GM19035 (cell line): ENCODE data around the gene PRCC.

Experiments
- ATAC-seq: cut with Tn5 transposase; IDR thresholded peaks from one replicate; pipeline ENCODE4 v1.9.1; 2021; ENCODE audit not compliant: unreplicated experiment

PRCC gene

DNA sequence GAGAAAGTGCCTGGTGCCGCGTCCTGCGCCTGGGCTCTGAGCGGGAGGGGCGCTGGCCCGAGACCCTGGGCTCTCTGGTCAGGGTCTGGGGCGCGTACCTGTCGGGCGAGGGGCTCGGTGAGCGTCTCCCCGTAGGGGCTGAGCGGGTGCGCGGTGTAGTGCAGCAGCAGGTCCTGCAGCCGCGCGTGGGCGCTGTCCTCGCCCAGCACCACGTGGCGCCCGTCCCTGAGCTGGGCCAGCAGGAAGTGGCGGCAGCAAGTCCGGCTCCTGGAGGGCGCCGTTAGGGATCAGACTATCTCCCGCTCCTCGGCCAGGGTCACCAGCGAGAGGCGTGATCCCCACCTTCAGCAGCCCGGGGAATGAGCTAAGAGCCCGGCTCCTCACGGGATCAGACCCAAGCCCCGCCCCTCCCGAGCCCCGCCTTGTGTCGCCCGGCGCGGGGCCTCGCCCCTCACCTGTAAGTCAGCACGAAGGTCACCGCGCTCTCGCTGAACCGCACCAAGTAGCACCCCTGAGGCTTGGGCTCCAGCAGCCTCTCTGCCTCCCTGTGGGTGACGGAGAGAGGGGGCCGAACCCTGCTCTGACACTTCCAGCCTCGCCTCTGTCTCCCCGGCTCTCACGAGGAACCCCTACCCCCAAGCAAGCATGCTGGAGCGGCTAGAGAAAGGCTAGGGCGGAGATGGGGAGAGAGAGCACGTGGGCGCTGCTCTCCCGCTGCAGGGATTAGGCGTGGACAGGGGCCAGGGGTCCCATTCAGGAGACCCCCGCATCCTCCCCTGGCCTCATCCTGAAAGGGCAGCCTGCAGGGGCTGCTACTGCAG is 46.6 kb downstream of the PRCC start:
- ATAC-seq, result no peak

DNA sequence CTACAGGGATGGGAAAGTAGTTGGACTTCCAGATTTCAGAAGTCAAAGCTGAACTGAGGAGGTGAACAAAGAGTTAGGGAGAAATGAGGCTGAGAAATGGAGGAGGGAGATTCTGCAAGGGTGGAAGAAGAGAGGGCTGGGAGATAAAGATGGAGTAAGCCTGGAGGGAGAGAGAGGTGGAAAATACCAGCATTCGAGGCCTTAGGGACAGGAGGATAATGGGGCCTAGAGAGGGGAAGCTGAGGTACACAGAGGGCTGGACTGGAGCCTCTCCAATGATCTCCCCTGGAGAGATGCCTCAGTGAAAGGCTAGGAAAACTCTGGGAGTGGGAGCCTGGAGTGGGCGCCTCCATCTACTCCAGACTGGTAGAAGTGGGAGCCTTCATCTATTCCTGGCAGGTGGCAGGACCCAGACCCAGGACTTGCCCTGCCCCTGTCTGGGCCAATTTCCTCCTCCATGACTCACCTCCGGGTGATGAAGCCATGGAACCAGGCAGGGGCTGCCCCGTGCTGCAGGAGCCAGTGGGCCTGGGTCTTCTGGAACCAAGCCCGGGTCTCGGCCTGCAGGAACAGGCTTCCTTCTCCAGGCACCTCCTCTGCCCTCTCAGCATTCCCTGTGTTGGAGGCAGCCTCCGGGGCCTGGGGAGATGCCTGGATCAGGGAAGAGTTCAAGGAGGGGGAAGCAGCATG is 47.4 kb downstream of the PRCC start:
- no peak for ATAC-seq

DNA sequence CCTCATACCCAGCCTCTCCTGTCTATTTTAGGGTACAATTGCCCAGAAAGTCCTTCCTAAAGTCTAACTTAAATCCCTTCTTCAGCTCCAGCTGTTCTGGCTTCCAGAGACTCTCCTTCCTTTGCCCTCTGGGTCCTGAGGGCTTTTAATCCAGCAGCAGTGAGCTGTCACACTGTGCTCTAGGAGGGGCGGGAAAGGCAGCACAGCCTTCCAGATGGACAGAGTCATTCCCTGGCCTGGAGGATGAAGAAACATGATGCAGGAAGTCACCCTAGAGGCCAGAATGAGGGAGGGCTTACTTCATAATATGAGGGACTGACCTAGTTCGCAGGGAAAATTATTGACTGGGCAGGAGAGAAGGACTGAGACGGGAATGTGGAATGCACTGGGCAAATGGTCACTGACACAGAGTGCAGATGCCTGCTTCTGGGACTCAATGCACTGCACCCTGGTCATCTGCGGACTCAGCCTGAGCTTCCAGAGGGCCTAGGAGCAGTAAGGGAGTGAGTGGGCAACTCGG is 48.0 kb downstream of the PRCC start:
- no peak for ATAC-seq

DNA sequence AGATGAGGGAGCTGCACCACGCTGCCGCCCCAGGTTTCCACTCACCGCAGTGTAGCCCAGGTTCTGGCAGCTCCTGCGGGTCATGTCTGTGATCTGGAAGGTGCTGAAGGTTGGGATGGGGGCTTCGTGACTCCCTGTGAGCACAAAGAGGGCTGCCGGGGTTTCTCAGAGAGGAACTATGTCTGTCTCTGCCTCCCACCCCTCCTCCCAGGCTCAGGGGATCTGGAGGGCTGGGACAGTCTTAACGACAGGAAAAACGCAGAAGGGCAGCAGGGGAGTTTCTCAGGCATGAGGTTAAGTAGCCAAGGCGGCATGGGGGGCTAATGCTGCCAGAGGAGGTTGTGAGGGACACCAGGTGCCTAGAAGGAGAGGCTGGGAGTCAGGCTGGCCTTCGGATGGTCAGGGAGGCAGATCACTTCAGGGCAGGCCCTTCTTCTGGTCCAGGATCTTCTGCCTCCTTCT is 48.7 kb downstream of the PRCC start:
- ATAC-seq, result no peak

DNA sequence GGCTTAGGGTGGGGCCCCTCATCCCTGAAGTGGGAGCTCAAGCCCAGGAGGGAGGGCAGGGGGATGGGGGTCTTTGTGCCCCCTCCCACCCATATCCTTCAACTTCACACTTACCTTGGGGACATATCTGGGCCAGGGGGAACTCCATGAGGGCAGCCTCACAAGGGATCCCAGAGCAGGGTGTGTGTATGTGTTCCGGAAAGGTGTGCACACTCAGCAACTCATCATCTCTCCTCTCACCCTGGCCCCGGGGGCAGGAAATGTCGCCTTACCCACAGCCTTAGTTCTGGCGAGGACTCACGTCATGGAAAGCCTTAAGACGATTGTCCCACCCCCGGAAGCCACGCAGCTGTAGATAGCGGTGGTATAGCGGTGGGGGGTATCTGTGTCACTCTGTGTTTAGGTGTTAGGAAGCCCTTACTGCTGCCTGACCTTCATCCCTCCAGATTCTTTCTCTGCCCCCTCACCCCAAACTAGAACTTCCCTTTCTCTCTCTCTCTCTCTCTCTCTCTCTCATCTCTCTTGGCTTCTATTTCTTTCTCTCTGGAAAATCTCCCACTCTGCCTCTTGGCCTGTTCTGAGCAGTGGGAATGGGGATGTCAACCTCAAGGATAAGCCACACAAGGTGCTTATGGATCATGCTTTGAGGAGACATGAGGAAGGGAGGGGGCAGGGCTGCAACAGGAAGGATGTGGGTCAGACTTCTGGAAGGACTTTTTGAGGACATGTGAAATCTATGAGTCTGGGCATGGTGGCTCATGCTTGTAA is 49.4 kb downstream of the PRCC start, which contains the start of gene SH2D2A:
Gene SH2D2A (minus strand): TSS at position 288 of the 768 bp plus-strand sequence. CDS start 140 bp downstream, at position 148.
- ATAC-seq, result no peak

DNA sequence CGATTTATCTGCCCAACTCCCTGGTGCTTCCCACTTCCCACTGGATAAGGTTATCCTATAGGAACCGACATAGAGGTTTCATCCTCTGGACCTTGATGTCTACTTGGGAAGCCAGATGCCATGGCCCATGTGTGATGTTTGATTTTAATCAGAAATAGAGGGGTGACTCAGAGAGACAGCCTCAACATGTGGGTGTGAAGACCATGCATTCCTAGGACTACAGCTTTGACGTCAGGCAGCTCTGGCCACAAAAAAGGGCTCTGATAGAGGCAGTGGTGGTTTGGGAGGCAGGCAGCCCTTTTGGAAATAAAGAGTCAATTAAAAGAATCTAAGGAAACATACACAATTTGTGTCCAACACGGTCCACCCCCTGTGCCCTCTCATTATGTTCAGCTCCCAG is 54.5 kb downstream of the PRCC start:
- no peak for ATAC-seq

DNA sequence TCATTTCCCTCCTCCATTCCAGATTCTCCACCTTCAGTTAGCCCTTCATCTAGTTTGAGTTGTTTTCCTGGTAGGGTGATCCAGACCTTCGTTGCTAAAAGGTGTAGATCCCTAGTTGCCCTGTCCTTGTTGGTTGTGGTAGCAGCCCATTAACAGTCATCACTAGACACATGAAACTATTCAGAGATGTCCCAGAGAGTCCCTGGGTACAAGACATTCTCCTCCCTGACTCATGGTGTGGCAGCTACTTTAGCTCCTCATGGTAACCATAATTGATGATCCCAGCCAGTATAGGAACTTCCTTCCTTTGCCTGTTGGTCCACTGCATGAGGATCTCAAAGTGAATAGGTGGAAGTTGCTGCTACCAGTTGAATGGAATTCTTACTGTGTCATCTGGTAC is 55.3 kb downstream of the PRCC start:
- ATAC-seq, result no peak

DNA sequence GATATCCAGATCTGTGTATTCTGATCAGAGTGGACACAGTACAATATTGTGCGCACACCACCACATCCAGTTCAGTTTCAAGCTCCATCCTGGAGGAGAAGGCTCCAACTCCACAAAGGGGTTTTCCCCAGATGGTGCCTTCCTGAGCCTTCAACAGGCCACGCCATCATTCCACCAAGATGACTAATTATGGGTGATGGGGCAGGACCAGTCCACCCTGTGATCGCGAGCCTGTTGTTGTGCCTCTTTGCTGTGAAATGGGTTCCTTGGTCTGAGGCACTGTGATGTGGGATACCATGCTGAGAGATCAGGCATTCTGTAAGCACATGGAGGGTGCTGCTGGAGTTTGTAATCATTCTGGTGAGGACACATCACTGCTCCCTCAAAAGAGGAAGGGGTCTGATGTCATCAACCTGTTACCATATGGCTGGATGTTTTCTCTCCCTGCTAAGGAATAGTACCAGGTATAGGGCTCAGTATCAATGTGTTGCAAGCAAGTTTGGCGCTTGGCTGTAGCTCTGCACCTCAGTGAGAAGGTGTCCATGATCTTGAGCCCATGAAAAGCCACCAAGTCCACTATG is 56.0 kb downstream of the PRCC start:
- no peak for ATAC-seq

DNA sequence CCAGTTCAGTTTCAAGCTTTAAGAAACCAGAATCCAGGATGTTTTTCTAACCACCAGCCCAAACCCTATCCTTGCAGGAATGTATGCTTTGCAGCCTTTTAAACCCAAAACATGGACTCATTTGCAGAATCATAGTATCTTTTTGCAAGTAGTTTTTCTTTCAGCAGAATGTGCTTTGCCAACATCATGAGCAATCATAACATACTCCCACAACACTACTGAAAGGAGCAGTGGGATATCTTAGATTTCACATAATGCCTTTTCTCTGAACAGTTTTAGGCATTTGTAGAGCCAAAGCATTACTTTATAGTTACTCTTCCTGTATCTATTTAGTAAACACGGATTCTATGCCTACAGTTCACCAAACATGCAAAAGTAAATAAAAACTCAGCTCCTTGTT is 59.3 kb downstream of the PRCC start:
- no peak for ATAC-seq

DNA sequence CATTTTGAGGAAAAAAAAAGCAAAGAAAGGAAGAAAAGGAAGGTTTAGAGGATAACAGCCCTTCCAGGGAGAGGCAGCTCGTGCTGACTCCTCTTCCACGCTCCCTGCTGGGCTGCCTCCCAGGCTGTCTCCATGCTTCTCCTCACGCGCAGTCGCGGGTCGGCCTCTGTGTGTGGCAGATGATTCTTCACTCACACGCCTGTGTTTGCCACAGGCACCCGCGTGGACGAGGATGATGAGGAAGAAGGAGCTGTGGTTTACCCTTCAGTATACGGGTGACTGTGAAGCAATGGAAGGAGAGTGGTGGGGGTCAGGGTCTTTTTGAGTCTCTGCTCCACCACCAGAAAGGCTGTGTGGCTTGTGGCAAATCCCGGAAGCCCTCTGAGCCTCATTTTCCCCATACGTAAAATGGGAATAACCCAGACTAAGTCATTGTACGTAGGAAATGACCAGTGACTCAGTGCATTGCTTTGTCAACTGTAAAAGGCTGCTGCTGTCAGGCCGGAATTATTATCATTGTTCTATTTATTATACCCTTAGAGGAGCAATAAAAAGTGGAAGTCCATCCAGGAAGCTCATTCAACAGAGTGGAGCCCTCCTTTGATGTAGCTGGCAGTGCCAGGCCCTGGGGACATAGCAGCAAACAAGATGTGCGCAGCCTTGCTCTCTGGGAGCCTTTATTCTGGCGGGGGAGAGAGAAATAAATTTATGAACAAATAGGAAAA is 61.2 kb downstream of the PRCC start:
- no peak for ATAC-seq

DNA sequence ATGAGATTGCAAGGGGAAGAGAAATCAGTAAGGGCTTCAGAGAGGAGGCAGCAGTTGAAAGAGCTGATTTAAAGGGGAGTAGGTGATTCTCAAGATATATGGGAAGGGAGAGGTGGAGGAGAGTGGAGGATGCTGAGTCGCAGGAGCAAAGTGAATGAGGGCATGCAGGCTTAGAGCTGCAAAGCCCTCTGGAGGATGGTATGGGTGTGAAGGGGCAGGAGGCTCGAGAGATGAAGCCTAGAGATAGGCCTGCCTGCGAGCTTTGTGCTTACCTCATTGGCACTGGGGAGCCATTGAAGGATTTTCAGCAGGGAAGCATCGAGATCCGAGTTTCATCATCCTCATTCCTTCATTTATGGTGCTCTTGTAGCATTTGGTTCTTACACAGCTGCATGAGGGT is 65.1 kb downstream of the PRCC start:
- no peak for ATAC-seq

DNA sequence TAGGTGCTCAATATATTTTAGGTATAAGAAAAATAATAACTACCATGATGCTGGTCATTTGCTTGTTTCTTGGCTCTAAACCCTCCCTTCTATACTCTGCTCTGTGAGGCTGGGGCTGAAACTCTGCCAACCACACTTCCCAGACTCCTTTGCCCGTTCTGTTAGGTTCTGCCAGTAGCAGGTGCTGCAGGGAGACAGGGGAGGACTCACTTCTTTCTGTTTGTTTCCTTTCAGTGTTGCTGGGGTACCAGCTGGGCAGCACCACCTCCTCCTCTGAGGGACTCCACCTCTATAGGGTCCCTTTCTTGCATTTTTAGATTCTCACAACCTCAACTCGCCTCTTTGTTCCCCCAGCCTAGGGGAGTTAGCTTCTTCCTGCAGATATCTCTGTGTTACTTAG is 66.3 kb downstream of the PRCC start:
- ATAC-seq, result no peak

DNA sequence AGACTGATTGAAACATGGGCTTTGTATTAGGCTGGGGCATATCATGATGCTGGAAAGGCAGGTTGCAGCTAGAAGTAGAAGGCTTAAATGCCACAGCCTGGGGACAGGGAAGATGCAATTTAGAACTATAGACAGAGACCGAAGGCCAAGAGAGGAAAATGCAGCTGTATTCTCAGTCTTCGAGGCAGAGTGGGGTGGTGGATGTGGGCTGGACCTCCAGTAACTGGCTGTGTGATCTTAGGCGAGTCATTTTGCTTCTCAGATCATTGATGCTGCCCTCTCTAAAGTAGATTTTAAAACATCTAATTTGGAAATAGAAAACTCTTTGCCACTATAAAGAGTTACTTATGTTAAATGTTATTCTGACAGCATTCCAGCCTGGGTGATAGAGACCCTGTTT is 67.0 kb downstream of the PRCC start:
- no peak for ATAC-seq

DNA sequence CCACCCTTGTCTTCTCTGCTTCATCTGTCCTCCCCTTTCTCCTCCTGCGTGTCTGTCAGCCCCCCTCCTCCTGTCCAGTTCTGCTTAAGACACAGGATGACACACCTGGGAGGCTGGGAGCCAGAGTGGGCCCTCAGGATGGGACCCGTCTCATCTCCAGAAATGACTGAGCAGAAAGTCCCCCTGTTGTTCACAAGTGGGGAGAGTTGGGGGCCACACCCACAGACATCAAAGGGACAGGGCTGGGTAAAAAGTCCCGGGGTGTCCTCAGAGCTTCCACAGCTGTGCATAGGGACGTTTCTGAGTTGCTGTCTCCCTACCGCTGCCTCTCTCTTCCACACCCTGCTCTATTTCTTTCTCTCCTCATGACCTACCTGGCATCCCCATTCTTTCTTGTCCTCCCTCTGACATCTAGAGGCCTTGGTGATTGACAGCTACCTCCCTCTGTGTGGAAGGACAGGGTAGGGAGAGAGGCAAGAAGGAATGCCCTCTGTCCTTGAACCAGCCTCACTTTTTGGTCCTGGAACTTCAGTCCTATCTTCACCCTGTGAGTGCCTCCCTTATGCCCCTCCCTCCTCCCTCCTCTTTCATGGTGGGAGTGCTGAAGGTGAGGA is 68.8 kb downstream of the PRCC start:
- no peak for ATAC-seq

DNA sequence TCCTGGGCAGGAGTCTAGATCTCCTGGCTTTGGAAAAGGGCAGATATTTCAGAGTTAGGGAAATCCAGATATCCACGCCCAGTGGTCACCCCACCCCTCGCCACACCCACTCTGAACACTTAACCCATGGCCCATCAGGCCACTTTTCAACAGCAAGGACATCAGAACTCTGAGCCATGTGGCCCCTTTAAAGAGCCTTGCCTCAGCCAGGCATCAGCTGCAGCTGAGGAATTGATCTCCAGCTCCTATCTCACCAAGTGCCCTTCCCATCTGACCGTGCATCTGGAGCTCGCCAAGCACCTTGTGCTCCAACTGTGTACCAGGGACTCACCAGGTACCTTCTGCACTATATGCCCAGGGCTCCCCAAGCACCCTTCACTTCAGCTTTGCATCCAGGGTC is 69.6 kb downstream of the PRCC start:
- ATAC-seq, result no peak

DNA sequence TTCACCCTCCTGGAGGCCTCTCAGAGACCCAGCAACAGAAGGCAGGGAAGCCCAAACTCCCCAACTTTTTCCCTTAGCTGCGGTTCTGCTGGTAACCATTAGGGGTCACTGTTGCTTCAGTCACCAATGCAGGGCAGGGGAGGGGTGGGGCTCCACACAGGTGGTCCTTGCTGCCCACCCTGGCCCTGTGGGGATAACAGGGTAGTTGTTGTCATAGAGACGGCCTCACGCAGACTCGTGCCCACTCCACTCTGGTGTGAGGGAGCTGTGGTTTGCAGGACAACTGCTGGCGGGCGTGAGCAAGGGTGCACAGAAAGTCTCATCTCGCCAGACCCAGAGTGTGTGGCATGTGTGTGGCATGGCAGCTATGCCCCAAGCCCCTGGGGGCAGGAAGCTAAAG is 71.6 kb downstream of the PRCC start:
- no peak for ATAC-seq

DNA sequence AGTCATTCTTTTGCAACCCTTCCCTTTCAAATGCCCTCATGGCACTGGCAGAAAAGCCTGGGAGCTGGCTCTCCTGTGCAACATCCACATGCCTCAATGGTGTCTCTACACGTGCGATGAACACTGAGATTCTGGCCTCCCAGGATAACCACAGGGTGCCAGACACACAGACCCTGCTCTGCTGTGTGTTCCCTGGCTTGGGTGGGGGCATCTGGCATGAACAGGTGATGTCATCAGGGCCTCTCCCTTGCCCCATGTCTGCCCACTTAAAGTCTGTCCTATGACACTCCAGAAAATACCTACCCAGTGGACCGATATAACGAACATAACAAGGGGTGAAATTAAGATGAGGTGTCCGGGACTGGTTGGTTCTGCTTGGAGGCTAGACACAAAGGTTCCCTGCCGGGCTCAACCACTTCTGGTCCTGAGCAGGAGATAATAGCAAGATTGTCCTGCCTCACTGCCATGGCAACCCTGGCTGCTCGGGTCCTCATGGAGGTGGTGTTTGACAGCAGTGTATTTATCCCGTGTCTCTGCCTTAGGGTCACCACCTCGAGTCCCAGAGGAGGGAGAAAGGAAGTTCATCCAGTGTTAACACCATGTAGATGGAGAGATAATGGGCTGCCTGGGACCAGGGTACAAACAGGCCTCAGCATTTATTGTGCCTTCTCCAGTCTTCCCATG is 72.2 kb downstream of the PRCC start:
- ATAC-seq, result no peak

DNA sequence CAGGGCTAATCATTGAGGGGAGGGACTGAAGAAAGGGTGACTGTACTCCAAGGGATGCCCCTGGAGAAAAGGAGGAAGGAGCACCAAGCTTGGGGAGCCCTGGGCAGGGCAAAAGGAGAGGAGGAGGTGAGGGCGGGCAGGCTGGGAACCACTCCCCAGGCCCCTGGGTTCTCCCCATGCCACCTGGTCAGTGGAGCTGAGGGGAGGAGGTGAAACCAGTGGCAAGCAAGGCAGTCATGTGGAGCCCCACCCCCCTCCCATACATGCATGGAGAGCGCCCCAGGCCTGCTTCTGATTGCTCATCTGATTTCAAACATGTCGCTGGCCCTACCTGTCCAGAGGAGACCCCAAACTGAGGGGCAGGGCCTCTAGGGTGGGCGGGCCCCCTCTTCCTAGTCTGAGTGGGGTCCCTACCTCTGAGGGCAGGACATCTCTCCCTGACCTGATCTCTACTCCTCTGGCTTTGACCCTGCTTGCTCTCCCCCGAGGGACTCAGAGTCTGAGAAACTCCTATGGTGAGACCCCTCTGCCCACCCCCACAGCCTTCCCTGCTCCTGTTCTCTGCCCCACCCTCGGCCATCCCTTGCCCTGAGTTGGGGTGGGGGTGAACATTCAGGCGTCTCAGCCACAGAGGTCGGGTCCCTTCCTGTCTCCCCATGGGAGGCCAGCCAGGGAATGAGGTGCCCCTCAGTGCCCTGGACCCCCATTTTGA is 73.0 kb downstream of the PRCC start:
- ATAC-seq, result no peak

DNA sequence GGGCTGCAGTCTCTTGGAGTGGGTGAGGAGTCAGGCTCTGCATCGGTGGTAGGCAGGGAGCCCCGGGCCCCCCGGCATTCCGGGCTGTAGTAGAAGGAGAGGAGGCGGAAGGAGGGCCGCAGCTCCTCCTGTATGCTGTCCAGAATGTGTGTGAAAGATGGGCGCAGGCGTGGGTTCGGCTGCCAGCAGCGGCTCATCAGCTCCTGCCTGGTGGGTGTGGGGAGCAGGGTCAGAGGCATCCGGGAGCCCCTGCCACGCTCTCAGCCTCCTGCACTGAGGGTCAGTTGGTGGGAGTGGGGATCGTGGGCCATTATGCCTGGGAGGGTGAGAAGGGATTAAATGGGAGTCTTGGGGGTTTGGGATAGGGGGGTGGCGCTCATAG is 73.6 kb downstream of the PRCC start:
- ATAC-seq, result no peak
